Measurements from ENCODE around the gene PROX1. TPM values are rescaled to one million over a fixed set of nuclear protein-coding genes. Genes with fewer than 3 reads are reported as not detected.

PROX1 gene
- total RNA-seq, 1 experiment from 2014 or later = not detected

DNA sequence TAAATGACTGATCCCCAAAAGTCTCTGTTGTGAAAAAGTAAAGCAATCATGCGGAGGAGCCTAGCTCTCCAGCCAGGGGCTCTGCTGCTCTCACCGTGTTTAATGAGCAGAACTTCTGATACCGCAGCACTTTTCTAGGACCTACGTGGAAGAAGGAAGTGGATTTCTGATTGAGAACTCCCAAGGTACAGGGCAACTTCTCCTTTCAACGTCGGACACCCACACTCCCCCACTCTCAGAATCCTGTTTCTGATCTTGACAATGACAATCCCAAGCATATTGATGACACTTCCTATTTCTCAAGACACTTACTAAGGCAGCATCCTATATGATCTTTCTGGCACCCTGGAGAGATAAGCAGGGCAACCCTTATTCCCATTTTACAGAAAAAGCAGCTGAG, 78.4 kb downstream of the PROX1 start:
- ChIA-PET CTCF (no interaction called here), POLR2A (ENCODE audit: unreplicated experiment) (no interaction called here)
- H3K4me2 ChIP-seq = no peak overlapping the region
- TF ChIP-seq, protein P1, sequence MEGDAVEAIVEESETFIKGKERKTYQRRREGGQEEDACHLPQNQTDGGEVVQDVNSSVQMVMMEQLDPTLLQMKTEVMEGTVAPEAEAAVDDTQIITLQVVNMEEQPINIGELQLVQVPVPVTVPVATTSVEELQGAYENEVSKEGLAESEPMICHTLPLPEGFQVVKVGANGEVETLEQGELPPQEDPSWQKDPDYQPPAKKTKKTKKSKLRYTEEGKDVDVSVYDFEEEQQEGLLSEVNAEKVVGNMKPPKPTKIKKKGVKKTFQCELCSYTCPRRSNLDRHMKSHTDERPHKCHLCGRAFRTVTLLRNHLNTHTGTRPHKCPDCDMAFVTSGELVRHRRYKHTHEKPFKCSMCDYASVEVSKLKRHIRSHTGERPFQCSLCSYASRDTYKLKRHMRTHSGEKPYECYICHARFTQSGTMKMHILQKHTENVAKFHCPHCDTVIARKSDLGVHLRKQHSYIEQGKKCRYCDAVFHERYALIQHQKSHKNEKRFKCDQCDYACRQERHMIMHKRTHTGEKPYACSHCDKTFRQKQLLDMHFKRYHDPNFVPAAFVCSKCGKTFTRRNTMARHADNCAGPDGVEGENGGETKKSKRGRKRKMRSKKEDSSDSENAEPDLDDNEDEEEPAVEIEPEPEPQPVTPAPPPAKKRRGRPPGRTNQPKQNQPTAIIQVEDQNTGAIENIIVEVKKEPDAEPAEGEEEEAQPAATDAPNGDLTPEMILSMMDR (conservative IDR thresholded peaks at IDR 0.05) = no peak
- no peak for TF ChIP-seq EZH2 (IDR thresholded peaks at IDR 0.05; ENCODE audit: low read depth)
- H3K27me3 ChIP-seq (ENCODE audit: insufficient read depth, low read depth) = peaks cover 8% of the 10 kb centered on the region; the same call in 1 of the 2 replicates
- intact Hi-C loops (cut with micrococcal nuclease; ENCODE audit: unreplicated experiment) = no loop called here
- no TSS peak for BruUV-seq (replicated peaks)
- H3K36me3 ChIP-seq (ENCODE audit: low read depth) = no peaks in the 10 kb centered on the region
- no peak for DNase-seq
- no peak overlapping the region for H3K4me3 ChIP-seq
- no peaks in the 10 kb centered on the region for H4K20me1 ChIP-seq (ENCODE audit: insufficient read depth)
- H2AFZ ChIP-seq = no peak overlapping the region
- H3K4me1 ChIP-seq (replicated peaks; ENCODE audit: insufficient read depth) = no peaks in the 10 kb centered on the region
- H3K79me2 ChIP-seq (ENCODE audit: low read depth) = no peaks in the 10 kb centered on the region
- no peaks in the 10 kb centered on the region for H3K9me3 ChIP-seq (ENCODE audit: insufficient read depth, low read depth)
- no peaks in the 10 kb centered on the region for H3K9me2 ChIP-seq (ENCODE audit: insufficient read depth)
- no peaks in the 10 kb centered on the region for H3F3A ChIP-seq (ENCODE audit: insufficient read depth, low read depth)
- no peak overlapping the region for H3K27ac ChIP-seq

DNA sequence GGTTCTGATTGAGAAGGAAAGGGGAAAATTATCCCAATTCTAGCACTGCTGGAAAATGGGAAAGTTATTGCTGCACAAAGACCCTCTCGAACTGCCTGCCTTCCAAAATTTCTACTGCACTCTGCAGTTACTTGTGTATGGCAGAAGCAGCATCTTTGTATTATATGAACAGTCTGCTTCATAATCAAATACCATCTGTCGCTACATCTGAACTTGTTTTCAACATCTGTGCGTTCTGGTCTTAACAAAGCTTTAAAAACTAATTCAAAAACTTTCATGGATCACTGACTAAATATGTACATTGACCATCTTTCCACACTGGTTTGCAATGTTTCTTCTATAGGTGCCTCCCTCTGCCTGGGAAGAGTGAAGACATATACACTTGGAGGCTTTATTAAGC, 79.2 kb downstream of the PROX1 start:
- H3K27me3 ChIP-seq (ENCODE audit: insufficient read depth, low read depth) = peaks cover 8% of the 10 kb centered on the region; the same call in 1 of the 2 replicates
- no peak overlapping the region for H3K27ac ChIP-seq
- no peak overlapping the region for H2AFZ ChIP-seq
- no peaks in the 10 kb centered on the region for H3K4me1 ChIP-seq (replicated peaks; ENCODE audit: insufficient read depth)
- no peaks in the 10 kb centered on the region for H3K9me3 ChIP-seq (ENCODE audit: insufficient read depth, low read depth)
- POLR2A ChIA-PET (ENCODE audit: unreplicated experiment) = no interaction called here
- DNase-seq = no peak
- H3K4me3 ChIP-seq = no peak overlapping the region
- H3K4me2 ChIP-seq = no peak overlapping the region
- no peaks in the 10 kb centered on the region for H4K20me1 ChIP-seq (ENCODE audit: insufficient read depth)
- BruUV-seq (replicated peaks) = no TSS peak
- no peaks in the 10 kb centered on the region for H3K9me2 ChIP-seq (ENCODE audit: insufficient read depth)
- intact Hi-C loops (cut with micrococcal nuclease; ENCODE audit: unreplicated experiment) = no loop called here
- TF ChIP-seq EZH2 (IDR thresholded peaks at IDR 0.05; ENCODE audit: low read depth) = no peak
- TF ChIP-seq, protein P1 (conservative IDR thresholded peaks at IDR 0.05) = no peak
- H3F3A ChIP-seq (ENCODE audit: insufficient read depth, low read depth) = no peaks in the 10 kb centered on the region
- no peaks in the 10 kb centered on the region for H3K79me2 ChIP-seq (ENCODE audit: low read depth)
- H3K36me3 ChIP-seq (ENCODE audit: low read depth) = no peaks in the 10 kb centered on the region
- CTCF ChIA-PET = no interaction called here

- no peak overlapping the region for H3K4me2 ChIP-seq
- TF ChIP-seq, protein P1 (conservative IDR thresholded peaks at IDR 0.05) = no peak
- TF ChIP-seq EZH2 (IDR thresholded peaks at IDR 0.05; ENCODE audit: low read depth) = no peak
- H3F3A ChIP-seq (ENCODE audit: insufficient read depth, low read depth) = no peaks in the 10 kb centered on the region
- no TSS peak for BruUV-seq (replicated peaks)
- H4K20me1 ChIP-seq (ENCODE audit: insufficient read depth) = no peaks in the 10 kb centered on the region
- DNase-seq = no peak
- no peaks in the 10 kb centered on the region for H3K9me3 ChIP-seq (ENCODE audit: insufficient read depth, low read depth)
- no peaks in the 10 kb centered on the region for H3K4me1 ChIP-seq (replicated peaks; ENCODE audit: insufficient read depth)
- ChIA-PET POLR2A (ENCODE audit: unreplicated experiment) (no interaction called here), CTCF (no interaction called here)
- no peak overlapping the region for H2AFZ ChIP-seq
- H3K36me3 ChIP-seq (ENCODE audit: low read depth) = no peaks in the 10 kb centered on the region
- H3K9me2 ChIP-seq (ENCODE audit: insufficient read depth) = no peaks in the 10 kb centered on the region
- no peaks in the 10 kb centered on the region for H3K79me2 ChIP-seq (ENCODE audit: low read depth)
- H3K4me3 ChIP-seq = no peak overlapping the region
- intact Hi-C loops (cut with micrococcal nuclease; ENCODE audit: unreplicated experiment) = no loop called here
- H3K27me3 ChIP-seq (ENCODE audit: insufficient read depth, low read depth) = peaks cover 8% of the 10 kb centered on the region; the same call in 1 of the 2 replicates
- H3K27ac ChIP-seq = no peak overlapping the region
Observed at GRCh38 chr1:214067397-214067796, 79.6 kb downstream of the PROX1 start.
